NOMO-1 treated with DMSO at 0.1 percent for 48 hours (cell line): ENCODE results near the gene TBCEL.
"Not testable (repeated sequence)": the region's sequence is repeated elsewhere in the genome, so short reads cannot be mapped to it uniquely, and the experiment has no call there.

Source experiments
- DNase-seq: peaks from one replicate; lab custom pipeline; 2025; ENCODE audit not compliant: unreplicated experiment; lab: John Stamatoyannopoulos, UW

Gene TBCEL, protein sequence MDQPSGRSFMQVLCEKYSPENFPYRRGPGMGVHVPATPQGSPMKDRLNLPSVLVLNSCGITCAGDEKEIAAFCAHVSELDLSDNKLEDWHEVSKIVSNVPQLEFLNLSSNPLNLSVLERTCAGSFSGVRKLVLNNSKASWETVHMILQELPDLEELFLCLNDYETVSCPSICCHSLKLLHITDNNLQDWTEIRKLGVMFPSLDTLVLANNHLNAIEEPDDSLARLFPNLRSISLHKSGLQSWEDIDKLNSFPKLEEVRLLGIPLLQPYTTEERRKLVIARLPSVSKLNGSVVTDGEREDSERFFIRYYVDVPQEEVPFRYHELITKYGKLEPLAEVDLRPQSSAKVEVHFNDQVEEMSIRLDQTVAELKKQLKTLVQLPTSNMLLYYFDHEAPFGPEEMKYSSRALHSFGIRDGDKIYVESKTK

DNA sequence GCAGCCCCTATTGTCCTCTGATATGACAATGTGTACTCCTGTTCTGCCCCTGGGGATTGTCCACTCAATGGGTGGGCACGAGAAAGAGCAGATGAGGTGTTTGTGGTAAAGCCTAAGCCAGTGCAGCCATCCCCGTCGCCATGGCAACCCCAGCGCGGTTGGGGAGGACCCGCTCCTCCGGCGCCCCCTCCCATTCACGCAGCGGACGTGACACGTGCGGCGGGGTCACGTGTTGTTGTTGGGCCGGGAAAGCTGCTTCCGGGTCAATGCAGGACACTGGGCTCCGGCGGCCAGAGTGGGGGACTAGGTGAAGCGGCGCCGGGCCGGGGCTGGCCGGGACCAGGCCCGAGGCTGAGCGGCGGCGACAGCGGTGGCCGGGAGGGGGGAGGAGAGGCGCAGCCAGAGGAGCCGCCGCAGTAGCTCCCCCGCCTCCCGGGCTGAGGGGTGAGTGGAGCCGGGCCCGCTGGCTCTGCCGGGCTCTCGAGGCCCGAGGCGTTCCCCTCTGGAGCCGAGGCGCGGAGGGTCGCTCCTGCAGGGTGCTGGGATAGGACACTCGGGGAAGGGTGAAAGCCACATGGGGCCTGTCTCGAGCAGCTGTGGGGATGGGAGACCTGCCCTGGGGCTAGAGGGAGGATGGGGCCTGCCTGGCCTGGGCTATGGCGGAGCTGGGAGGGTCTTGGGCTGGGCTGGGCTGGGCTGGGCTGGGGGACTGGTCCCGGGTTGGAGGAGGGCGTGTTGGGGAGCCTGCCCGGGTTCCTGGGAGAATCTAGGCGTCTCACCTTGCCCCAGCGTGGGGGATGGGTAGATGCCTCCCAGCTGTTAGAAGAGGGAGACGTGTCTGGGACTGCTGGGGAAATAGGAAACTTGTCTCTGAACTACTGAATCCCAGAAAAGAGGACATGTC, at the start of gene TBCEL:
Gene TBCEL (plus strand): TSS at position 255 of the 904 bp plus-strand sequence. CDS start 21,589 bp downstream, outside the sequence.
- DNase-seq, result peak; percentile 57

GRCh38 chr11:120974466-120974865, 49.4 kb upstream of the TBCEL start:
- DNase-seq, result no peak

- DNase-seq, result no peak
Observed at GRCh38 chr11:120974965-120975364, 48.9 kb upstream of the TBCEL start.

DNA sequence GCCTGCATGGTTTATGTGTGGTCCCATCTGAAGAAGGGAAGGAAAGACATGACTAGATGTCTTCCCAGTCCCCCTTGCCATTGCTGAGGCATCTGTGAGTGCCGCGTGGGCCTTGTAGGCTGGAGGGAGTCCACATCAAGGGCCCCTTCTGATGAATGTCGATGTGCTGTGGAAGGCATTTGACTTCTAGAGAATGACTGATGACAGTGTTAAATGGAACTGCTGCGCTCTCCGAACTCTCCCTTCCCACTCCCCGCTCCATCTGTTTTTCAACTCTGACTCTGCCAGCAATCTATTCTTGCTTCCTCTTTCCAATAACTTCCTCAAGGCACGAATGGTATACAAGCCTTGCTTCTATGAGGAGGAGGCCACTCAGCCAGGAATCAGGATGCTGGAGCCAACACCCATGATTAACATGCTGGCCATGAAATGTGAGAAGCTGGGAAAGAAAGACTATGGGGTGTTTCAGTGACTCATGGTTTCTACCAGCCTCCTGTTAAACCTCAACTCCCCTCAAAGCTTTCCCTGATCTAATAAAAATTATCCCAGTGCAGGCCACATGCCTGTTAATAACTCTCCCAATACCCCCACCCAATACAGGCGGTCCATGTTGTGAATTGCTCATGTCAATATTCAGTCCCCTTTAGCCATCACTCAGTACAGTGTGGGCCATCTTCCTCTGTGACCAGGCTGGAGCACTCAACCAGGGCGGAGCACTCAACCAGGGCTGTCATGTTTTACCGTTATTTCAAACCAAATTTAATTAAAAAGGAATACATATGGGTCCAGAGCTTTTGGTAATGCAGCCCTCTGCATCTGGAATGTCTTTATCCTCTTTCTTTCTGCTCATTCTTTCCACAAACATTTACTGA, 46.4 kb upstream of the TBCEL start:
- no peak for DNase-seq

- no peak for DNase-seq
Observed at GRCh38 chr11:120978701-120979100, 45.2 kb upstream of the TBCEL start.

DNA sequence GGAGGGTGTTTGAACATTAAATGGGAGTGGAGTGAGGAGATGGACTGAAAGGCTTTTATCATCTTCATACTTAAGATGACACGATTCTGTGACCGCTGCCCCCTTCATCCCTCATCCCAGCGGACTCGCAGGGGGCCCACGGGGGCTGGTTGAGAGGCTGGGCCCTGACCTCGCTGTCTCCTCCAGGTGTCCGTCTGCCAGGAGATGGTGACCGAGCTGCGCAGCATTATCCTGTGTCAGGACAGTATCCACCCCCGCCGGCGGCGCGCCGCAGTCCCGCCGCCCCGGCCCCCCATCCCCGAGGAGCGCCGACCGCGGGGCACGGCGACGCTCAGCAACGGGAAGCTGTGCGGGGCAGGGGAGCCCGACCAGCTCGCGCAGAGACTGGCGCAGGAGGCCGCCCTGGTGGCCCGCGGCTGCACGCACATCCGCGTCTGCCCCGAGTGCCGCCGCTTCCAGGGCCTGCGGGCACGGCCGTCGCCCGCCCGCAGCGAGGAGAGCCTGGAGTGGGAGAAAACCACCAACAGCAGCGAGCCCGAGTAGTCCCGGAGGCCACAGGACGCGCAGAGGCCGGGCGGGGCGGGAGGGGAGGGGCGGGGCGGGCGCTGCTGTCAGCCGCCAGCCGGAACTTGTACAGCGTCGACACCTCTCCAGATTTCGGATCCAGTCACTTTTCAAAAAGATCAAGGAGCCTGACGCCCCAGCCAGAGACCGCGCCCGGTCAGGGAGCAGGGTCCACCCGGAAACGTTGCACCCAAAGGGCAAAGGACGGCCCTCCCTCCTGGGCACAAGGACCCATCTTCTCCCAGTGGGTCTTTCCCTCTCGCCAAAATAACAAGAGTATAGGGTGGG, 38.0 kb upstream of the TBCEL start:
- DNase-seq, result peak; percentile 35

DNA sequence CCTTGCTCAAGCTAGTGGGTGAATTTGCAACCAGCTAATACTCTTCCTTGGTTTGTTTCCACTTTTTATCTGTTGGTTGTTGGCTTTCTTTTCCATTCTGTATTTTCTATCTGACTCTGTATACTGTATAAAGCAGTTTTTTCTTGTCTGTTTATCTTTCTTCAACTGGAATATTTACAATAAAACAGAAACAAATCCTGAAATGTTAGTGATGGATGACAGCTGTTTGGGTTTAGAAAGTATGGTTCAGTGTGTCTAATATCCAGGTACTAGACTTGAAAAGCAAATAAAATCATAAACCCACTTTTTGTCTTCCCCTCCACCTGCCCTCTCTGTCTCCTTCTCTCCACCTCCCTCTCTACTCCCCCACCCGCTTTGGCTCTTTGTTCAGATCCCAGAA, 35.3 kb upstream of the TBCEL start:
- DNase-seq, result no peak

DNA sequence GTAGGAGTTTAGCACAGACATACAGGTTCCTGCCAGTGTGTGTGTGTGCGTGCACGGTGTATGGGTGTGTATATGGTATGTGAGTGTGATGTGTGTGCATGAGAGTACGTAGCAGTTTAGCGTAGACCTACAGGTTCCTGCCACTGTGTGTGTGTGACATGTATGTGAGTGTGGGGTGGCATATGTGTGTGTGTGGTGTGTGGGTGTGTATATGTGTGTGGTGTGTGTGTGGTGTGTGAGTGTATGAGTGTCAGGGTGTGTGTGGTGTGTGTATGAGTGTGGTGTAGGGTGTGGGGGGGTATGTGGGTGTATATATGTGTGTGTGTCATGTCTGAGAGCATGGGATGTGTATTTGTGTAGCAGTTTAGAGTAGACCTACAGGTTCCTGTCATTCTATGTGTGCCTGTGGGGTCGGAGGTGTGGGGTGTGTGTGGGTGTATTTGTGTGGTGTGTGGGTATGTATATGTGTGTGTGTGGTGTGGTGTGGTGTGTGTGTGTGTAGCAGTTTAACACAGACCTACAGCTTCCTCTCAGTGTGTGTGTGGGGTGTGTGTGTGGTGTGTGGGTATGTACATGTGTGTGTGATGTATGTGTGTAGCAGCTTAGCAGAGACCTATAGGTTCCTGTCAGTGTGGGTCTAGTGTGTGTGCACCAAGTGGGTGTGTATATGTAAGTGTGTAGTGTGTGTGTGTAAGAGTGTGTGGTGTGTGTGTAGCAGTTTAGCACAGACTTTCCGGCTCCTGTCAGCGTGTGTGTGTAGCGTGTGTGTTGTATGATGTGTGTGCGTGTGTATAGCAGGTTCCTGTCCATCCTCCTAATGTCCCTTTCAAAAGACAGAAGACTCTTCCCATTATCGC, 31.8 kb upstream of the TBCEL start:
- no peak for DNase-seq

- DNase-seq, result peak; percentile 0
Observed at GRCh38 chr11:120994091-120994859, 29.6 kb upstream of the TBCEL start.

DNA sequence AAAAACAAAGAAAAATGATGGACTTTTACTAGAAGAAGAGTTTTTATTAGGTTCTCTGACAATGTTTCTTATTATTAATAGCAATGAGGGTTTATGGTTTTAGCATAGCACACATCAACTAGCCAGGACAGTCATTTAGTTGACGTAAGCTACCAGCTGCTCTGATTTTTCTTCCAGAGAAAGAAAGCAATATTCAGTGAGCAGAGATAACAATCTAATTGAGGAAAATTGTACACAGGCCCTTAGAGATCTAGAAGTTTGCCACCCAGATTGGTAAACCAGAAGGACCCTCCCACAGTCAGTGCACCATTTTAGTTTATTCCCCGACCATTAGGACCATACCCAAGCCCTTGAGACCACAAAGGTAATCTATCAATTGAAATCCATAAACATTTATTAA, 28.7 kb upstream of the TBCEL start:
- DNase-seq, result no peak

GRCh38 chr11:120996973-120997372, 26.9 kb upstream of the TBCEL start:
- DNase-seq, result no peak

- DNase-seq, result no peak
Observed at GRCh38 chr11:120998581-120998980, 25.3 kb upstream of the TBCEL start.

- no peak for DNase-seq
Observed at GRCh38 chr11:121004206-121004840, 19.6 kb upstream of the TBCEL start.

DNA sequence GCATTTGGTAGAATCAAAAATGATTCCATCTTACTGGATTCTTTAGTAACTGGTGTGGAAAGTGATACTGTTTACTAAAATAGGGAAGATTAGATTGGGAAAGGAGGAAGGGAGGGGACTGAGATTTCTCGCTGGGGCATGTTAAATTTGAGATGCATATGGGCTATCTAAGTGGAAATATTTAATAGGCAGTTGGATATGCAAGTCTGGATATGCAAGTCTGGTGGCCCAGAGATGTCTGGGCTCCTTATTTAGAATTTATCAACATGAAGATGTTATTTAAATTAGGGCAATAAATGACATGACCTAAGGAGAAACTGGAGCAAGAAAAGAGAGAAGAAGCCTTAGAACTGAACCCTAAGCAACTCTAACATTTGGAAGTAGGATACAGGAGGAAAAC, 17.0 kb upstream of the TBCEL start:
- DNase-seq, result no peak

- DNase-seq, result no peak
Observed at GRCh38 chr11:121008551-121008950, 15.4 kb upstream of the TBCEL start.

- no peak for DNase-seq
Observed at GRCh38 chr11:121012091-121012490, 11.8 kb upstream of the TBCEL start.

DNA sequence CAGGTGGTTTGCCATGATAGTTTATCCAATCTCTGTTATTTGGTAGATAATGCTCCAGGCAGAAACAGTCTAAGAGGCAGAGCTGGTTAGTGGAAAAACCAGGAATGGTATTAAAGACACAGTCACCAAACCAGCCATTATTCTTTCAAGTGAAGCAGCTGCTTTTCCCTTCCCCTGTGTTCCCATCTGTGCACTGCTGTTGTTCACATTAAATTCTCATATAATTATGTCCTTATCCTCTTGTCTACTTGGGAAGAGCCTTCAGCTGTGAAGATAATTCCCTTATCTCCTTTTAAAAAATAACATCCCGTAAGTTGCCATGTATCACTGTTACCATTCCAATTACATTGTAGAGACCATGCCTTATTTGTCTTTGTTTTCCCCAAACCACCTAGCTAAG, 5.2 kb upstream of the TBCEL start:
- DNase-seq, result no peak

DNA sequence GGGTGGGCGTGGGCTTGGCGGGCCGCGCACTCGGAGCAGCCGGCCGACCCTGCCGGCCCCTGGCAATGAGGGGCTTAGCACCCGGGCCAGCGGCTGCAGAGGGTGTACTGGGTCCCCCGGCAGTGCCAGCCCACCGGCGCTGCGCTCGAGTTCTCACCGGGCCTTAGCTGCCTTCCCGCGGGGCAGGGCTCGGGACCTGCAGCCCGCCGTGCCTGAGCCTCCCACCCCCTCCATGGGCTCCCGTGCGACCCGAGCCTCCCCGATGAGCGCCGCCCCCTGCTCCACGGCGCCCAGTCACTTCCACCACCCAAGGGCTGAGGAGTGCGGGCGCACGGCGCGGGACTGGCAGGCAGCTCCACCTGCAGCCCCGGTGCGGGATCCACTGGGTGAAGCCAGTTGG, 2.2 kb upstream of the TBCEL start:
- not testable (repeated sequence) for DNase-seq
